GM12872 (cell line): ENCODE results near the gene RAPGEF4.

ENCODE experiments used
- CTCF ChIP-seq: IDR thresholded peaks from 3 replicates; pipeline ENCODE4 v1.5.1; 2011; ENCODE audit warnings: low read depth, mild to moderate bottlenecking, low read length, moderate library complexity; ENCODE audit not compliant: insufficient read depth

The RAPGEF4 gene

GRCh38 chr2:172819943-172820342 is 84.3 kb downstream of the RAPGEF4 start:
- TF ChIP-seq CTCF: no peak

DNA sequence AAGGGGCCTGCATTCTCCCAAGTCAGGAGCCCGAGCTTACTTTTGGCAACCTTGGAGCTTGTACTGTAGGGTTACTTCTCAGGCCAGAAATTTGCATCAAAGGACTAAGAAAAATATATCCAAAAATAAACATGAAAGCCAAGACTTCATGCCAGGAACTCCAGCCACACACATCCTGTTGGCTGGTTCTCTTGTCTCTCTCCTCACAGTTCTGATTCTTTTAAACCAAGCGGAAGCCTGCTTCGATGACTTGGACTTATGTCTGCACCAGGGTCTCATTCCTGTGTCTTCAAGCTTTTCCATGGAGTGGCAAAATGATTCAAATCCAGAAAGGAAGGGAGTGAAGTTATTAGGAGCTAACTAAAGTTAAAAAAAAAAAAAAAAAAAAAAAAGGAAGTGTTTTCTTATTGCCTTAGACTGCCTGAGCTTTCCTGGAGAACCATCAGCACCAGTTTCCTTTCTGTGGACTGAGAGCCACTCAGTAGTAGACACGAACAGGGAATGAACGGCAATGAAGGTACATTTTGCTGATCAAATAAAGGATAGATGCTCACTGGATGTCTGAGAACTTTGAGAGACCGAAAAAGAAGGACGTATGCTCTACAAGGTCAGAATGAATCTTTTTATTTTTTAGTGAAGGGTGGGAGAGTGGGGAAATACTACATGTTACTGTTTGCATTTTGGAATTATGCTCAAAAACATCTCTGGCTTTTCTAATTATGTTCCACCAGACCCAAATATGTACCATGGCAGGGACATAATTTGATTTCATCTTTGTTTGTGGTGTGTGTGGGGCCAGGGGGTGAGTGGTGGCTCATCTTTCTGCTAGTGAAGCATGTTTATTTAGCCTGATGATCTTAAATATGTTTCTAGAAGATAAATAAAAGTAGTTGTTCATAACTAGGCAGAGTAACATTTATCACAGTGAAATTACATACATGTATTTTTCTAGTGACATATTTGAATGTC is 86.0 kb downstream of the RAPGEF4 start:
- TF ChIP-seq CTCF: no peak

GRCh38 chr2:172822585-172822984 is 86.9 kb downstream of the RAPGEF4 start:
- no peak for TF ChIP-seq CTCF

DNA sequence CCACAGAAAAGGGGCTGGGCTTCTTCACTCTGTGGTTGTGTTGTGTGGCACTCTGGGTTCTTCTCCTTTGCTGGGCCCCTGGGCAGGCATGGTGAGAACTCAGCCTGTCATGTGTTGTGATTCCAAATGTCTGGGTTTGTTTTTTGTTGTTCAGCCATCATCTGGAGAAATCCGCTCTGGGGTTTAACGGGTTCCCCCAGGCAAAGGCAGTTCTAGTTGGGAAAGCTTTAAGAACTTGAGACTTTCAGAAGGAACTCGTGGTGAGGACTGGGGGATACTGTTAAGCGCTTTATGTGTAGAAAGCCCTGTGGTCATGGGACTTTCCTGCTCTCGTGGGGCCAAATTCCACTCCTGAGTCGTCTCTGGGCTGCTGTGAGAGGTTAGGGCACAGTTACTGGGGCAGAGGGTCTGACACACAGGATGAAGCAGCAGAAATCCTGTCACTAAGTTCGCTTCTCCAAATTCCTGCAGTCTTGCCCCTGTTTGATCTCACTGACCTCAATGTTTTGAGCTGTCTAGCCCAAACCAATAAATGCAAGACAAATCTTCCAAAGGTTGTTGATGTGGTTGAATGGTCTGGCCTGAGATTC is 87.7 kb downstream of the RAPGEF4 start:
- no peak for TF ChIP-seq CTCF

DNA sequence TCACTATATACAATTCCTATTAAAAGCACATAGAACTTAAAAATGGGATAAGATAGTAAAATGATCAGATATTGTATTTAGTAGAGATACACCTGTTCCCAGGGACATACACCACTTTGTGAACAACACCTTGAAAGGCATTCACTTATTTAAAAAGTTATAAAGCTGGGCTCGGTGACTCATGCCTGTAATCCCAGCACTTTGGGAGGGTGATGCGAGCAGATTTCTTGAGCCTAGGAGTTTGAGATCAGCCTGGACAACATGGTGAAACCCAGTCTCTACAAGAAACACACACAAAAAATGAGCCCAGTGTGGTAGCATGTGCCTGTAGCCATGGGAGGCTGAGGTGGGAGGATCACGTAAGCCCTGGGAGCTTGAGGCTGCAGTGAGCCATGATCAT is 90.9 kb downstream of the RAPGEF4 start:
- TF ChIP-seq CTCF: no peak

DNA sequence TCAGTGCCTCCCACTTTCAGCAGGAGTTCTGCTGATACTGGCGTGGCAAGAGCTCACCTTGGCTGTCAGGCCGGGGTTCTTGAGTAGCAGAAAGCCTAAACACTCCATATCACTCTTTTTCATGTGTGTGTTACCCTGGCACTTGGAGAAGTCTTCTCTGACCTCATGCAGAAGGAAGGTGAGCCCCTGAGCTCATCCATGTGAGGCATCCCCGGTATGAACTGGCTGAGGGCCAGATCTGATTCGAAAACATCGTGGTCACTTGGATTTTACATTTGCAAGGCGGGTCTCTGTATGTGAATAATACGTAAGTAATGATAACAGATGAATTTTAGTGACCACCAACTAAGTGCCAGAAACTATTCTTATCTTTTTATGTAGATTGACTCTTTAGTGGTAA is 93.6 kb downstream of the RAPGEF4 start:
- TF ChIP-seq CTCF: no peak

- TF ChIP-seq CTCF: no peak
These were observed 94.8 kb downstream of the RAPGEF4 start for GRCh38 chr2:172830482-172830881.
